ENCODE results near the gene PHETA1.

- TF ChIP-seq CTCF (IDR thresholded peaks at IDR 0.05) (no peak), POLR2A (IDR thresholded peaks at IDR 0.05) (no peak)
Observed at GRCh38 chr12:111344254-111344875, 24.5 kb downstream of the PHETA1 start.

All from esophagus squamous epithelium (tissue), 4 donors.